HG02759 (cell line): ENCODE measurements around the gene OPRL1.

Experiments used
- ATAC-seq: cut with Tn5 transposase; IDR thresholded peaks from one replicate; pipeline ENCODE4 v1.9.1; 2021; ENCODE audit warnings: mild to moderate bottlenecking, moderate library complexity; ENCODE audit not compliant: unreplicated experiment

The OPRL1 gene

DNA sequence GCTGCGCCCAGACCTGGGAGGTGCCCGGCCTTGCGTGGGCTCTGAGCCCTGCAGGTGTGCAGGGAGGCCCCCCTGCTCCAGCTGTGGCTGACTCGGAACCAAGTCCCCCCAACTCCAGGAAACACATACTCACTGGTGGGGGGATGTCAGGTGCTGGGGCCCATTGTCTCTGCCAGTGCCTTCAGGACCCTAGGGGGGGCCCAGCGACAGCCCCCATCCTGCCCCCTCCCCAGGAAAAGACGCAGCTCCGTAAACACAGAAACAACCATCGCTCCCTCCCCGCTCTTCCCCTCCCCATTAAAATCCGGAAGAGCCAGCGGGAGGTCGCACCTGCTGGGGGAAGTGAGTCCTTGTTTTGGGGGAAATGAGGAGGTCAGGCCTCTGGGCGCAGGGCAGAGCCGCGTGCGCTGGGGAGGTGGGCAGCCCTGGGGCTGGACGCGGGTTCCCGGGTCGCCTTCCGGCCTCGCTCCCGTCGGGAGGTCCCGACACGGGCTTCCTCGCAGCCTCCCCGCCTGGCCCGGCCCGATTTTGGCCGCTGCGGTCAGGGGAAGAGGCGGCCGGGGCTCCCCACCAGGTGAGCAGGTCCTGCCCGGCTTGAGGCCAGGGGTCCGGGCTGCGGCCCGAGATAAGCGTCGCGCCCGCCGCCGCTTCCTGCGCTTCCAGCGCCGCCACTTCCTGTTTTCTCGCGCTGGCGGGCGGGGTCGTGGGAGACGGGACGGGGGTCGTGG is 37.7 kb upstream of the OPRL1 start:
- ATAC-seq, result no peak

DNA sequence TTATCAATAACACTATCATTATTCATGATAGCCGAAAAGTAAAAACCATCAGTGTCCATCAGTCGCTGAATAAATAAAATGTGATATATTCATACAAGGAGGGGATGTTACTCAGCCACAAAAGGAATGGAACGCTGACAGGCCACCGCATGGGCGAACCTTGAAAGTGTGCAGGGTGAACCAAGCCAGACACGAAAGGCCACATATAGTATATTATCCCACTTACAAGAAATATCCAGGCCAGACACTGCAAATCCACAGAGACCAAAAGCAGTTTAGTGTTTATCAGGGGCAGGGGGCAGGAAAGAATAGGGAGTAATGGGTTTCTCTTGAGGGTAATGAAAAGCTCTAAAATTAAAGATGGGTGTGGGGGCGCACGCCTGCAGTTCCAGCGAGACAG is 36.1 kb upstream of the OPRL1 start:
- no peak for ATAC-seq

DNA sequence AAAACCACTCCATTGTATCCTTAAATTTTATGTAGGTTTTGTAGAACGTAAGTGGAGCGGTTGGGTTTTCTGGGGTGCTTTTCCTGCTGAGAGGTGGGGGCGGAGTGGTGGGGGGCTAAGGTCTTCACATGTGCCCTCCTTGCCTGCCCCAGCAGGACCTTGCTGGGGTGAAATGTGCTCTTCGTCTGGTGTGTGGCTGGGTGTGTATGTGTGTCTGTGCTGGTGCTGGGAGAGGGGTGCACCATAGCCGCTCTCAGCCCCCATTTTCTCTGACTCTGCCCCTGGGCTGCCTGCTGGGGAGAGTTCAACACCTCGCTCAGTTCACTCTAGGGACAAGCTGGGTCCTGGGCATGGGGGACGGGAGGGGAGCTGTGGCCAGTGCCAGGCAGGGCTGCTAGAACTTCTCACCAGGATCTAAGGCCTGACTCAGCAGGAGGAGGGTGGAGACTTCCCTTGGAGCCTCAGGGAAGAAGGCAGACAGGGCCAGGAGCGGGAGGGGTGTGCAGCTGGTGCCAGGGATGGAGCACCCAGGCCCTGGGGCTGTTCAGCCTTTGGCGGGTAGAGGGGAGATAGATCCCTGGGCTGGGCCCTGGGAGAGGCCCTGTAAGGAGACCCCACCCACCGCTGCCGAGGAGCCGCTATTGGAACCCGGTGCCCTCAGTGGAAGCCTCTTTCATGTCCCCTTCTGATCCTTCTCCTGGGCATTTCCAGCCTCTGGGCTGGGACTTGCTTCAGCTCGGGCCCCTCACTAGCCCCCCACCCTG is 35.2 kb upstream of the OPRL1 start:
- no peak for ATAC-seq

DNA sequence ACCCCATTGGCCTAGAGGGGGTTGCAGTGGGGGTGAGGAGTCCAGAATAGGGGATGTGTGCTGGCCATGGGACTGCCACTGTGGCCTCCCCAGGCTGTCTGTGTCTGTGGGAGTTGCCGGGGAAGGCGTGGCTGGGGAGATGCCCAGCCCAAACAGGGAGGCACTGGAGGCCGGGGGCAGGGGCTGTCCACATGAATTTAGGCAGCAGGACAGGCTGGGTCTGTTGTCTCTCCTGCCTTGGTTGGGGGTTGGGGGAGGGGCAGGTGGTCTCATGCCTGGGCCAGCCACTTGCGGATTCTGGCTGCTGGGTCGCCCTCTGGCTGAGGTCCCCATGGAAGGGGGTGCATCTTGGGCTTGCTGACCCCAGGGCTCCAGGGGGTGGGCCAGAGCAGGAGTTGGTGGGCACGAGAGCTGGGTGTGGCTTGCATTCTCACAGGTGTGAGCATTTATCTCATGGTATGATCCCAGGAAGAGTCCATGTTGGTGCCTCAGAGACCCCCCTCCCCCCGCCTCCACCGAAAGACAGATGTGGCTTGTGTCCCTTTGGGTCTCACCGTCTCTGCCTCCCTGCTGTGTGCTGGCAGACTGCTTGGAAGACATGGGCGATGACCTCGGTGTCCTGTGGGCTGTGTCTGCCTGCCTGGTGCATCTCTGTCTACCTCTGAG is 34.4 kb upstream of the OPRL1 start:
- no peak for ATAC-seq

DNA sequence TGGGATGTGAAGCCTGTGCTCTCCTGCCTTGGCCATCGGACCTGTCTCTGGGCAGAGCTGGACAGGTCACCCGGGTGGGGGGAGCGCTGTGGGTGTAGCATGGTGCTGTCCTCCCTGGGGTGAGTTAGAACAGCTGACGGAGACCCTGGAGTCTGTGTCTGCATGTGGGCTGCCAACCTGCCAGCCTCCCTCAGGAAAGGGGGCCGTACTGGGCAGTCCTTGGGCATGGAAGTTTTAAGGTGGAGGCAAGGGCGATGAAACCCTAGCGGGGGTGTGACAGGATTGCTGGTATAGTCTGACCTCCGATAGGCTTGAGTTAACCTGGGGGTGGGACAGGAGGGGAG is 32.9 kb upstream of the OPRL1 start:
- no peak for ATAC-seq

DNA sequence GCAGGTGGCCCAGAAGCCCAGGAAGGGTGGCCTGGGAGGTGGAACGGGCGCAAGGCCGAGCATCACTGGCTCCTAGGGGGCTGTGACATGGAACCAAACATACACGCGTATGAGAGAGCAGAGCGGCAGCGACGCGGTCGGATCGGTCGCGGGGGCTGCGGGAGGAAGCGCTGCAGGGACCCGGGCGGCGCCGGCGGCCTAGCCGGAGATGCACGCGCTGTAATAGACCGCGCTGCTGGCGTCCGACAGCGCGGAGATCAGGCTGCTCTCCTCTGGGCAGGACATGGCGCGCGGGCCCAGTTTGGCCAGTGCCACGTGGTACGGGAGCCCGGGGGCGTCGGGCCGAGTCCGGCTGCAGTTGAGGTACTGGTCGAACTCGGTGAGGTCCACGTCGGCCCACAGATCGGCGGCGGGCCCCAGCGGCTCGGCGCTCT is 31.9 kb upstream of the OPRL1 start:
- no peak for ATAC-seq

DNA sequence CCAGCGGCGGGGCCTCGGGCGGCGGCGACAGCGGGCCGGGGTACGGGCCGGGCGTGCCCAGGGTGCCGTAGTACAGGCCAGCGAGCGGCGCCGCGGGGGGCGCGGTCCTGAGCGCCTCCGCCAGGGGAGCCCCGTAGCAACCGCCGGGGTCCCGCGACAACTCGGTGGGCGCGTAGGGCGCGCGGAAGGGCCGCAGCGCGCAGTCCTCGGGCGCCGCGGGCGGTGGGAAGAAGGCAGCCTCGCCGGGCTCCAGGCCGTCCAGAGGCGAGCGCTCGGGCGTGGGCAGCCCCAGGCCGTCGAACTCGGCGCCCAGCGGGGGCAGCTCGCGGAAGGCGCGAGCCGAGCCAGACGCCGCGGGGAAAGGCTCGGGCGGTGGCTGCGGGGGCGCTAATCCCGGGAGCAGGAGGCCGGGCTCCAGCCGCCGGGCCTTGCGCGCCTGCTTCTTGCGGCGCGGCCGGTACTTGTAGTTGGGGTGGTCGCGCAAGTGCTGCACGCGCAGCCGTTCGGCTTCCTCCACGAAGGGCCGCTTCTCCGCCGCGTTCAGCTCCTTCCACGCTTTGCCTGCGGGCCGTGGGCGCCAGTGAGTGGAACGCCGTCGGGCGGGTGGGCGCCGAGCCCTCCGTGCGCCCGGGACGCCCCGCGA is 31.4 kb upstream of the OPRL1 start:
- no peak for ATAC-seq

DNA sequence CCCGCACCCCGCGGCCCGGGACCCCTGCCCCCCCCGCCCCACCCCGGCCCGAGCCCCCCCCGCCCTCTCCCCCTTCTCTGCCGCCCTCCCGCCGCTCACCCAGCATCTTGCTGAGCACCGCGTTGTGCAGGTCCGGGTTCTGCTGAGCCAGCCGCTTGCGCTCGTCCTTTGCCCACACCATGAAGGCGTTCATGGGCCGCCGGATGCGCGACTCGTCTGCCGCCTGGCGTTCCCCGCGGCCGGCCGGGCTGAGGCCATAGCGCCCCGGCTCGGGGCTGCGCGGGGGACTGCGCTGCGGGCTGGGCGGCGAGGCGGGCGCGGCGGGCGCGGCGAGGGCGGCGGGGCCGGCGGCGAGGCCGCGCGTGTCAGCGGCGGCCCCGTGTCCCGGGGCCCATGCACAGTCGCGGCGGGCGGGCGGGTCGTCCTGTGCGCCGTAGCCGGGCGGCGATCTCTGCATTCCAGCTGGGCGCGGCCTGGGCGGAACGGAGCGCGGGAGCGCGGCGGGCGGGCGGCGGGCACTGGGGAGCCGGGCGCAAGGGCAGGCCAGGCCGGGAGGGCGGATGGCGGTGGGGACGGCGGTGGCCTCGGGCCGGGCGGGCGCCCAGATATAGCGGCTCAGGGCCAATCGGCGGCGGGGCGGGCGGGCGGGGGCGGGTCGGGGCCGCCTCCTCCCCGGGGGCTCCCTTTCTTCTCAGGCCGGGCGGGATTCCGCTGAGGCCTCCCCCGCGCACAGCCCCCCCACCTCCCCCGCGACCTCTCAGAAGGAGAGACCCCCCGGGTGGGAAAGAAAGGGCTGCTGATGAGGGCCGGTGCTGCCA is 30.6 kb upstream of the OPRL1 start, which contains the start of gene SOX18:
Gene SOX18 (minus strand): TSS at position 580 of the 818 bp plus-strand sequence. CDS start 123 bp downstream, at position 457.
- no peak for ATAC-seq

DNA sequence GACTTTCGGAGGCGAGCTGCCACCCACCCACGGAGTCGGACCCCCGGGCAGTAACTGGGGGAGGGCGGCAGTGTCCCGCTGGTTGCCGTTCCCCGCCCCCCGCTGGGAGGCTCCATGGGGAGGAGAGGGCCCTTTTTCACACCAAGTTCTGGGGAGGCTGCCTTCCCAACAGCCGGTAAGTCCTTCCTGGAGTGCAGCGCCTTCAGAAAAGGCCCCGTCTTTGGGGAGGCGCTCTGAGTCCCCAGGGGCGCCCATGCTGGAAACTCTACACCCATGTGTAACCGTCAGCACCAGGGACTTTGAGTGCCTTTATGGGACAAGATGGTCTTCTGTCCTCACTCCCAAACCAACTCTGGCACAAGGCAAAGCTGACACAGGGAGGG is 30.0 kb upstream of the OPRL1 start:
- ATAC-seq, result no peak

DNA sequence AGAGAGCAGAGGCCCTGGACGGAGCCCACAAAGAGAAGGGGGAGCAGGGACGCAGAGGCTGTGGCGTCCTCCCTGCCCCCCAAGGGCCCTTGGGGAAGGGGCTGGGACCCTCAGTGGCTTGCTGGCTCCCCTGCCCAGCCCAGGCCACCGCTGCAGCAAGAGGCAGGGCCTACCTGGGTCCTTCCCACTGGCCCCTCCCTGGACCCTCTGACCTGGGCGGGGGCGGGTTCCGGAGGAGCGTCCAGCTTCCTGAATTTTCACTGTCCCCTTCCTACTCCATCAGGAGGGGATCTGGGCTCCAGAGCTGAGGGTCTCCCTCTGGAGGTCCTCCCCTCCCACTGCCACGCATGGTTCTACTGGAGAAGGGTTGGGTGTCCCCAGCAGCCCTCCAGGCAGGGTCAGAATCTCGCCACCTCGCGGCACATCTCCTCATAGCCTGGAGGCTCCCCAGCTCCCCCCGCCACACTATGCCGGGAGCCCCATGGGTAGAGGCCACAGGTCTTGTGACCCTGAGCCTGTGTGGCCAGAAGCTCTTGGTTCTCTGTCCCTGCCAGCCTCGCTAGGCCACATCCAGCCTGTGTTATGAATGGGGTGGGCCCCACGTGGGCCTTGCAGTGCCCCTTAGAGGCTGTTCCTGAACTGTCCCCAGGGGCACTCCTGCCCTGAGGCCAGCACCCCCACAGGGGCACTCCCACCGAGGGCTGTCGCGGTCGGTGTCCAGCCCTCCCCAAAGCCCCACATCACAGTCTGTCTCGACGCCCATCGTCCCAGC is 29.4 kb upstream of the OPRL1 start:
- ATAC-seq, result no peak

DNA sequence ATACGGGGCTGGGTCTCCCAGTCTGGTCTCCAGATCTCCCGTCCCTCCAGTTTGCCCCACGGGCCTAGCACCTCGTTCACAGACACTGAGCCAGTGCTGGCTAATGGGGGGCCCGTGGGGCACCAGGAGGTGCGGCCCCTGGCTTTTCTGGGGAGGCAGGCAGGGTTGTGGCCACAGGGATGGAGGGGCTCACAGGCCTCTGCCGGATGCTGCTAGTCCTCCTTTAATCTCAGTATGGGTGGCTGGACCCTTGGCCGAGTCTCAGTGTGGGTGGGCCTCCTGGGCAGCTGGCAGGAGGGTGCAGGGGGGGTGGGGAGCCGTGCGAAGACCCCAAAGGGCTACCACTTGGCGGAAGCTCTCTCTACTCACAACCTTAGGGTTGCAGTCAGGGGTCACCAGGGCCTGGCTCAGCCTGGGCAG is 28.8 kb upstream of the OPRL1 start:
- no peak for ATAC-seq

DNA sequence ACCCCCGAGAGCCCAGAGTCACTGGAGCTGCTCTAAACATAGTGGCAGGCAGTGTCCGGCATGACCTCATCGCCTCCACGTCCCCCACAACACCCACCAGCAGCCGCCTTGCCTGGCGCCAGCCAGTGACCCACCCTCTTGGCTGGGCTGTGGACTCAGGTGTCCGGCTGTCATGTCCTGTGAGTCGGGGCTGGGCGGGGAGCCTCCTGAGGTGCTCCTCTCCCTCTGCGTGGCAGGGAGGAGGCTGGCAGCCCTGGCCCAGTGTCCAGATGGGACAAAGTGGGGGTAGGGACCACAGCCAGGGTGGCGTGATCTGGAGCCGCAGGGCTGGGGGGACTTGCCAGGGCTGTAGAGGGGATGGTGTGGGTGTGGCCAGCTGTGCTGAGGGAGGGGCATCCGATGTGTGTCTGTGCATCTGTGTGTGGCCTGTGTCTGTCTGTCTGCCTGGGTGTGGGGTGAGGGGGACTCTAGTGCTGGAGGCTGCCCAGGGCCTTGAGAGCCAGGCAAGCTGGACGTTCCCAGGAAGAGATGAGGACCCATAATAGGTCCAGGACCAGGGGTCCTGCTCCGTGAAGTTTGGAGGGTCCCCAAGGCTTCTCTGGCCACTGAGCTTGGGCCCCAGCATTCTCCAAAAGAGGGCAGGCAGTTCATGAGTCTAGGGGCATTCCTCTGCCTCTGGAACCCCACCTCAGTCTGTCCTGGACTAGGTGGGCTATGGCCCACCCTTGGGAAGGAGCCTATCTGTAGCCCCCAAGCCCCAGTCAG is 28.1 kb upstream of the OPRL1 start:
- no peak for ATAC-seq

DNA sequence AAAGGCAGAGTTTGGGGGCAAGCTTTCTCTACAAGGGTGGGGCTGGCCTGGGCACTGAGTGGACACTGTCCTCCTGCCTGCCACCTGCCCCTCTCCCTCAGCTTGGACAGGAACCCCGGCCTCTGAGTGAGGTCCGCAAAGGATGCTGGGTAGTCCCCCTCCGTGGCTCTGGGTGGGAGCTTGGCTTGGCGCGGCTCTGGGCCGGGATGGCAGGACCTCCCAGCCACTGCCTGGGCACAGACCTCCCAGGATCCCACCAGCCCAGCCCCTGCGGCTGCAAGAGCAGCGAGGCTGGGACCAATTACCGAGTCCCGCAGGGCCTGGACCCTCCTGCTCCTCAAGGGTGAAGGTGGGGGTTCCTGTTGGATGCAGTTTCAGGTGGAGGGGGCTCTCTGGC is 27.6 kb upstream of the OPRL1 start:
- ATAC-seq, result no peak

DNA sequence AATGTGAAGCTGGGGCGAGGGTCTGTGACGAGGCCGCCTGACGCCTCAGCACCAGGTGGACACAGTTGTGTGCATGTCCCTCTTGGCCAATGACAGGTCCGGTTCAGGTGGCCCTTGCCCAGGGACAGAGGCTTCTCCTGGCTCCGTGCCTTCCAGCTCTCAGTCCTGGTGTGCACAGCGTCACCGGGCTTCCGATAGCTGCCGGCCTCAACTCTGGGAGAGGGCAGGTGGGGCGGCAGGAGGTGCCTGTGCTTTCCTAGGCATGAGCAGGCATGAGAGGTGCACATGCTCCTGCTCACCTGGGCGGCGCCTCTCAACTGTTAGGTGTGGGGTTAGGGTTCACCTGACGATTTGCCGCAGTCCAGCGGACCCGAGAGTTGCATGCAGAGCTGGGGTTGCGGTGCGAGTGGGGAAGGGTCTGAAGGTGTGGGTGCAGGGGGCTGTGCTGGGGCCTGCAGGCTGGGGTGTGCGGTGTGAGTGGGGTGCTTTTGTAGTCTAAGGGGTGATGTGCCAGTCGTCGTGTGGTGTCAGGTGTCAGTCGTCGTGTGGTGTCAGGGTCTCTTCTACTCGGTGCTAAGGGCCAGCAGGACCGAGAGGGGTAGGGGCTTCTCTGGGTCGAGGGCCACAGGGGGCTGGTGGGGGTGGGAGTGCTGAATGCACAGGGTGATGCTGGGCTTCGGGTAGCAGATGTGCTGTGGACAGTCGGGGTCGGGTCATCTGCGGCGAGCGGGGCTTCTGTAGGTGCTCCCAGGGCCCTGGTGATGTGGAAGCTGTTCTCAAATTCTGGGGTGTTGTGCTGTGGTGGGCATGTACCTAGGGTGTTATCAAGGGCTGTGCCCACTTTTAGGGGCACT is 26.7 kb upstream of the OPRL1 start:
- no peak for ATAC-seq

DNA sequence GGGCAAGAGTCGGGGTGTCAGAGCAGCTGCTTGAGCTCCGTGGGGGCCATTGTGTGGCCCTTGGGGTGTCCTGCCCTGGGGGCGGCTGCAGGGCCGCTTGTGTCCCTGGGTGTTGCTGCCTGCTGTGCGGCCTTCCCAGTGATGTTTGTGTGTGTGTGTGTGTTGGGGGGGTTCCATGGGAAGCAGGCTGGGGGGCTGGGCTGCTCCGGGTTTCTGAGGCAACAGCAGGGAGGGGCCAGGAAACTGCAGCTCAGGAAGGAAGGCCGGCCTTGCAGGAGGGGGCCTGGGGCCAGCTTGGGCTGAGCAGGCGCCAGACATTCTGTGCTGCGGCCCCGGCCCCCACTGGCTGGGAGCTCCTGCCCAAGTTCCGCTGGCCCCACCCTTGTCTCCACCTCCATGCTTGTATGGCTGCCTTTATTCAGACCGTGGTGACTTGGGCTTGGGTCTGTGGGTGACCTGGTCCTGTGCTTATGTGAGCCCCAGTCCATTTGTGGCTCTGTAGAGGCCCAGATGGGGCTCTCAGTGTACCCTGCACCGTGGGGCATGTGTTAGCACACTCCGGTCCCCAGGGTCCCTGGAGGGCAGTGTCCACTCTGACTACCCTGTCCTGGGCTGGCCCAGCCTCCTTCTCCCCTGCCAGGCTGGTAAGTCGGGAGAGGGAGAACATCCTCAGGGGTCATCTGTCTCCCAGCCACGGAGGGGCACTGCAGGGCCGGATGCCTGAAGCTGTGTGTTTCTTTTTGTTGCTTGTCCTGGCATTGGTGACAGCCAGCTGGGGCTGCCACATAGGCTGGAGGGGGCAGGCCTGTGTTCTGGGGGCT is 25.8 kb upstream of the OPRL1 start:
- ATAC-seq, result no peak

DNA sequence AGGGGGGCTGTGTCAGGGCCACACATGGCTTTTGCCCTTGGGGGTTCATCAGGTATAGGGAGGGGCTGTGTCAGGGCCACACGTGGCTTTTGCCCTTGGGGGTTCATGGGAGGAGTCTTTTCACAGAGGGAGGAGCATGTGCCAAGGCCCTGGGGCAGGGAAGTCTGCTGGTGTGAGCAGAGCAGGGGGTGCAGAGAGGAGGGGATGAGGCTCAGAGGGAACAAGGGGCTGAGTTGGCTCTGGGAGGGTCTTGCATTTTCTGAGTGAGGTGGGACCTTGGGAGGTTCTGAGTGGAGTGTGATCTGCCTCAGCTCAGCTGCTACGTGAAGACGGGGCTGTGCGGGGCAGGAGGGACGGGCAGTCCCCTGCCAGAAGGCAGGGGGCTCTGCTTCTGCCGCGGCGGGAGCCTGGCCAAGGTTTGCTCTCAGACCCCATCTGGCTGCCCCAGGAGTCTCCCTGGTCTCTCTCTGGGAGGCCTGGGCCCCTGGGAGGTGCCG is 24.4 kb upstream of the OPRL1 start:
- ATAC-seq, result no peak
